ENCODE results near the gene HP1BP3.
"Not testable (repeated sequence)": the region's sequence is repeated elsewhere in the genome, so short reads cannot be mapped to it uniquely, and the experiment has no call there.

HP1BP3 gene

DNA sequence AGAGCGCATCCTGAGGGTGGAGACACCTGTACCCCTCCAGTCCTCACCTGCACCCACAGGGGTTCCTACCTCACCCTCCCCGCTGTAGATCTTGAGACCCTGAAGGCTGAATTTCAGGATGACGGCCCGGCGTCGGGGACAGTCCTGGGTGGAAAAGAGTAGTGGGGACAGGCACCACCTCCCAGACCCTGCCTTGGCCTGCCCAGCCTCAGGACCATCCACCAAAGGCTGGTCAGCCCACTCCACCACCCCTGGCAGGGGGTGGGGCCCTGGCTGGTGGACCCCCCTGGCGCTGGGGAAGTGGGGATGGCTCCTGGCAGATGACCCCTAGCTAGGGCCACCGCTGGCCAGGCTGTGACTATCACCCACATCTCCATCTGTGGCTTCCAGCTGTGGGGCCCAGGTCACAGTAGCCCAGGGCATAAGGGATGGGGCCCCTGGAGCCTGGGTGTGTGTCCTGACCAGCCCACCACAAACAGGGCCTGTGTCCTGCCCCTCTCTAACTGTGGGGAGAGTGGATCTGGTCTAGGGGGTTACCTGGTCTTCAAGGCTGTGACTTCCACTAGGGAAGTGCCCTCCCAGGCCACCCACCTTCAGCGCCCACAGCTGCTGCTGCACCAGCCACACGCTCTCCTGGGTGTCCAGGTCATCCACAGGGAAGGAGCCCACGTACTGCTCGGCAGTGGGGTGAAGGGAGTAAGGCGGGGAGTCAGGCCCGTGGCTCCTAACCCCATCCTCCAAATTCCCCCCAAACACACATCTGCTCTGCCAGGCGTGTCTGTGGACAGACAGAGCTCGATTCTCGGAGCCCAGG, 60.0 kb downstream of the HP1BP3 start:
- no peak for DNase-seq (ENCODE audit: low spot score)

DNA sequence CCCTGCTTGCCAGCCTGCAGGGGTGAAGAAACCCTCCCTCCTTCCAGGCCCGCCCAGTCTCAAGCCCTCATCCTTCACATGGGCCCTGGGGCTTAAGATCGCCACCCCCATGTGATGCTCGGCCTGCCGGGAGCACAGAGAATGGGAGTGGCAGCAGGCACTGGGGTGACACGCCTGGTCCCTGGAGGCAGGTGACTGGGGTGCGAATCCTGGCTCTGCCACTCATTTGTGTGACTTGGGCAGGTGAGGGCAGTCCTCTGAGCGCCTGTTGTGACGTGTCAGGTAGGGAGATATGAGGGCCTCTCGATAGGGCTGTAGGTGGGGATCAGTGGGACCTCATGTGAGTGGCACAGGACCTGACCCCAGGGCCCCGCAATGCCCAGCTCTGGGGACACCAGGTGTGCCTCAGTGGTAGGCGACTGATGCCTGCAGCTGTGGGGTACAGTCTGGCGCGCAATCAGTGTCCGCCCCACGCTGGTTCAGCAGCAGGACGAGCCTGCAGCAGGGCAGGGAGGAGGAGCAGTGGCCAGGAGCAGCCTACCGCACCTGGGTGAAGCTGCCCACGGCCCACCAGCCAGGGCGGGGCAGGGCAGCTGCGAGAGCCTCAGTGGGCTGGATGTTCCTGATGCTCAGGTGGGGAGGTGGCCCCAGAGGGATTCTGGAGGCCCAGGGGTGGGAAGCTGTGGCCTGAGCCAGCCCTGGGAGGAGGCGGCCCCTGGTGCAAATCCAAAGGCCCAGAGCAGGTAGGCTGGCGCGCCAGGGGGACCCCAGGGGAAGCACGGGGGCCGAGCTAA, 60.8 kb downstream of the HP1BP3 start:
- DNase-seq (ENCODE audit: low spot score), result no peak

DNA sequence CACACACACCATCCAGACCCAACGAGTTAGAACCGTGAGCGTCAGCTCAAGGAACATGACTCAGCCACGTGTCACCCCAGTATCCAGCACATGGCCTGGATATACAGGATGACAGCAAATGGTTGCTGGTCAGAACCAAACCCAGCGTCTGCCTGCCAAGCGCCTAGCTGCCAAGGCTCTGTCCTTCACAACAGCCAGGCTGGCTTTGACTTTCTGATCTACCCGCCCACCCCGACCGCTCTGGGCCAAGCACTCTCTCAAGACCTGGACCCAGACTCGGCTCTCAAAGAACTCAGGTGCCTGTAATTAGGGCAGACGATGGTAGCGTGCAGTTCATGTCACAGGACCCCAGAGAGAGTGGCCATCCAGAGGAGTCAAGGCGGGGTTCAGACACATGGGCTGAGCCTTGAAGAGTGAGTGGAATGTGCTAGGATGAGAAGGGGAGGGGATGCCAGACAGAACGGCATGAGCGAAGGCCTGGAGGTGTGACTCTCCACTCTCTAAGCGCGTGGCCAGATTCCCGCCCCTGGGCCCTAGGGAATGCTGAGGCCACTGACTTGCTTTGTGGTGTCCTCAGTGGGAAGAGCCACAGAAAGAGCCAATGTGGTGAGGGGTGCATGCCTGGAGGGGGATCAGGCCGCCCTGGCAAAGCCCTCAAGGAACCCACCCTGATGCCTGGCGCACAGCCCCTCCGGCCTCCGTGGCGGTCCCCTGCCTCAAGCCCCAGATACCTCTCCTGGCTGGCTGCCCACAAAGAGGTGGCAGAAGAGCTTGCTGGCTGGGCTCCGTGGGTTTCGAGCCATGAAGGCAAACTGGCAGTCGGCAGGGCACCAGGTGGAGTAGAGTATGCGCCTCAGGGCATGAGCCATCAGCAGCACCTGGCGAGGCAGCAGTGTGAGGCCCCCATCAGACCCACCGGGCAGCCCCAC, 61.7 kb downstream of the HP1BP3 start:
- DNase-seq (ENCODE audit: low spot score), result no peak

DNA sequence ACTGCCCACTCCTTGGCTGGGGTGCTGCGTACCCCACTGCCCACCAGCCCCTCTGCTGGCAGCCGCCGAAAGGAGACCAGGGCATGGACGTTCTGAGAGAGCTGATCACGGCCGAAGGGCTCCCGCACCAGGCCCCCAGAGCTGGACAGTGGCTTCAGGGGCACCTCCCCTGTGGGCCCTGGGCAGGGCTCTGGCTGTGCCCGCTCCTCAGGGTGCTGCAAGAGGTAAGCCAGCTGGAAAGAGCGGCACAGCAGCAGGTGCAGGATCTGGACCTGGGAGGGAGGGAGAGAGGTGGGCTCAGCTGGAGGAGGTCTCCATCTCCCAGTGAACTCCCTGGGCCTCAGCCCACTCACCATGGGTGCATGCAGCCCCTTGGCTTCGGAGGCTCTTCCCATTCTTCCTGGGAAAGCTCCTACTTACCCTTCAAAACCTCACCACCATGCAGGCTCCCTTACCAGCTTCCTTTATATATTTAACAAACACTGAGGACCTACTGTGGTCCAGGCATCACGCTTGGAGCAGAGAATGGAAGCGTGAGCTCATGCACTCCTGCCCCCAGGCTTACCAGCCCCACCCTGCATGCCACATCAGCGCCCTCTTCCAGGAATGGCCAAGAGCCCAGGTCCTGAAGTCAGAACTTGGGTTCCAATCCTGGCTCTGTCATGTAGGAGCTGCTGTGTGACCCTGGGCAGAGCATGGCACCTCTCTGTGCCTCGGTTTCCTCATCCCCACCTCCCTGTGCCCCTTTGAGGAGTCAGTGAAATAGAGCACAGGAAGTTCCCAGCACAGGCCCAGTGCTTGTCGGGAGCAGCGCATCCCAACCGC, 62.5 kb downstream of the HP1BP3 start:
- no peak for DNase-seq (ENCODE audit: low spot score)

DNA sequence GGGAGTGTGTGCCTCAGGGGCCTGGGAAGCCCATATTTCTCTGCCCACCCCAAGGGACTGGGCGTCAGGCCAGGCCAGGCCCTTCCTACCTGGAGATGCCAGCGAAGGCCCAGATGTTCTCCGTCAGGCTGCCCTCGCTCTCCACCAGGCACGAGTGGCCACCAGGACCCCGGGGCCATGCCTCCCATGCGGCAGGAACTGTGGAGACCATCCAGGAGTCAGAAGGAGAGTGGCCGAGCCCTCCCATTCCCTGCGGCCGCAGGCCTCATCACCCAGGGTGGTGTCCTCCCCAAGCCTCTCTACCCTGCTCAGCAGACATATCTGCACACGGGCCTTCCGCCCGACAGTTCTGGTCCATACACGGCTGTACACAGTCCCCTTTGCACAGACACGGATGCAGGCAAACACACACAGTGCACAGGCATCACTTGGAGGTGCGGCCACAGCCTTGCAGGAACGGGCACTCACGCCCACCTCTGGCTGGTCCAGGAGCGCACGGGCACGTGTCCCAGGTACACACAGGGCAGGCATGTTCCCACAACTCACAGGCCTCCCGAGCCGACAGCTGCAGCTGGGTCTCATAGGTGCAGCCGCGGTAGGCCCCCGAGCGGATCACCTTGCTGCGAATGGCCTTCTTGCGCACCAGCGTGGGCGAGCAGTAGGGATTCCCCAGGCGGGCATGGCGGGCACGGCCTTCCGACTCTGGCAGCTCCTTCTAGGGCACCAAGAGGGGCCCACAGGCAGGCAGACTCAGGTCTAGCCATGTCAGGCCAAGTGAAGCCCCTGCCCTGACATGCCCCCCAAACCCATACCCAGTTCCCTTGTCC, 63.4 kb downstream of the HP1BP3 start:
- no peak for DNase-seq (ENCODE audit: low spot score)

DNA sequence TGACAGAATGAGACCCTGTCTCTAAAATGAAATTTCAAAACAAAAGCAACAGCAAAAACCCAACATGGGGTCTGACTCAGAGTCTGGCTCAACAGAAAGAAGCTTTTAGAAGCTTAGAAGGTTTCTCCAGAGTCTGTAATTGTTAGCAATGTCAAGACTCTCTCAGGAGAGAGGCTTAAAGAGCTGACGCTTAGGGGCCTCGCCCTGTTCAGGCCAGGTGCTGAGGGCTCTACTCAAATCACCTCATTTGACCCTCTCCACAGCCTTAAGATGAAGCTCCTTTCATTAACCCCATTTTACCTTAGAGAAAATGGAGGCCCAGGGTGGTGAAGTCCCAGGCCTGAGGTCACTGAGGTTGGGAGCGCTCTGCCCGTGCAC, 64.0 kb downstream of the HP1BP3 start:
- DNase-seq (ENCODE audit: low spot score), result no peak

DNA sequence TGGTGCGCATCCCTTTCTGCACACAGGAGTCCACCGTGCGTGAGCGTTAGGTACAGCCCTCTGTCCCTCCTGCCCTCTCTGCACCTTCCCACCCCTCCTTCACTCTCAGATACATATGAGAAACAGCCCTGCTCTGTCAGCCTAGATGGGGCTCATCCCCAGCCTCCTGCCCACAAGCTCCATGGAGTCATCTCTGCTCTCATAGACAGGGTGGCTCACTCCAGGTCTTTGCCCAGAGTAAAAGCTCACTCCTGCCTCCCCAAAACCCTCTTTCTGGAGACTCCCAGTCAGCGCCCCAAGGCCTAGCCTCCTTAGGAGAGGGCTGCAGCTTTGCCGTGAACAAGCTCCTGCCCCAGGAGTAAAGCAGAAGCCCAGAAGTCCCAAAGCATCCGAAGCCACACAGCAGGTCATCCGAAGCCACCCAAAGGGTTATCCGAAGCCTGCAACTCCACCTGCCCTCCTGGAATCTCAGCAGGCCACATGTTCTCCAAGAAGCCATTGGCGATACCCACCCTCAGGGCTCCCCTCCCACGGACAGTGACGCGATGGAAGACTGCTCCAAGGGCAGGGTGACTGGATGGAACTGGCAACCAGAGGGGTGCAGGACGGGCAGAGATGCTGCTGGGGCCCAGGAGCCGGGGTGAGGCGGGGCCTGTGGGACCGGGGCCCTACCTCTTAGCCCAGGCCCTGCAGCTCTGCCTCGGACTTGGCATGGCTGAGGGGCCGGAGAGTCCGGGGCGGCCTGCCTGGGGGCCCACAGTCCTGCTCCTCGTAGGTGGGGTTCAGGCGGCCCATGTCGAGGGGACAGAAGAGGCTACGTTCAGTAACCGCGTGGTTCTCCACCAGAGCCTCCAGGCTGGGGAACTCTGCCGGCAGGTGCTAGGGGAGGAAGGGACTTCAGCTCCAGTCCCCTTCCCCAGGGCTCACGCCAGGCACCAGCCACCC, 65.7 kb downstream of the HP1BP3 start:
- DNase-seq (ENCODE audit: low spot score), result no peak

DNA sequence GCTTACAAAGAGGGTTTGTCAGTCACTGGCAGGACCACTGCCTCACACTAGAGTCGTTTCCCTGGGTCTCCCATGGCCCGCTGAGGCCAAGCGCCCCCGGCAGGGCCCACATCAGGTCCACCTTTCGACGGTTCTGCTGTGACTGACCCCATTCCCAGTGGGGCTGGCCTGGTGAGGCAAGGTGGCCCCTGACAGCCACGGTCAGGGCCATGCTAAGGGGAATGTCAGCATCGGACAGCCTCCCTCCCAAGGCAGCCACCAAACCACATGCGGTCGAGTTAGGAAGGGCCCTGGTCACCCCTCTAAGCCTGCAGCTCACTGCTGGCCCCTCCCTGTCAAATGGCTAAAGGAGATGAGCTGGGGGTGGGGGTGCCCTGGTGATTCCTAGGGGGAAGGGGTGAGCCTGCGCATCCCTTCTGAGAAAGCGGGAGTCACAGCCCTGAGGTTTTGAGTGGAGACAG, 66.4 kb downstream of the HP1BP3 start:
- no peak for DNase-seq (ENCODE audit: low spot score)

DNA sequence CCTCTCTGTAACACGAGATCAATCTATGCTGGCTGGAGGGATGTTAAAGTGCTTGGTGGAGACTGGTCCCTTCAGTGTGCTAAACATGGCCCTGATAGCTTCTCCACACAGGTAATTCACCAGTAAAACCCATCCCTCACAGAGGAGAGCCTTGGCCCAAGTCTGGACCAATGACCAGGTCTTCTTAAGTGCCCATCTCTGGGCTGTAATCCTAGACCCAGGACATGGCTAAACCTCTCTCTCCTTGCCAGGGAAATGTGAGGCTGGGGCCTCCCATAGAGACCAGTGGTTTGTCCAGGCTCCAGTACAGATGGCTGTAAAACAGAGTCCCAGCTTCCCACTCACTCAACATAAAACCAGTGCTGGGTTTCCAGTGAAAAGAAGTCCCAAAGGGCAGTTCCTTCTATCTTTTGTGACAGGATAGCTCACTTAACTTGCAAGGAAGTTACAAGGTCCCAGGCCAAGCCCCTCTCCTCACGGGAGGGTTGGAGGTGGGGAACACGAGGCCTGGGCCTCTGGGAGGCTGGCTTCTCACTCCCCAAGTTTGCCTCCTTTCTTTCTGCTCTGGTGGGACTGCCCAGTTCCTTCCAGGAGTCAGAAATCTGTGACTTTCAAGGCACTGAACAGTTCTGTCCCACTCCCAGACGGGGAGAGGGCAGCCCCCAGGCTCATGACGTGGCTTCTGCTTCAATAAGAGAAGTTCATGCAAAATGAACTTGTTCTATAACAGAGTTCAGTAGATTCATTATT, 67.1 kb downstream of the HP1BP3 start:
- no peak for DNase-seq (ENCODE audit: low spot score)

DNA sequence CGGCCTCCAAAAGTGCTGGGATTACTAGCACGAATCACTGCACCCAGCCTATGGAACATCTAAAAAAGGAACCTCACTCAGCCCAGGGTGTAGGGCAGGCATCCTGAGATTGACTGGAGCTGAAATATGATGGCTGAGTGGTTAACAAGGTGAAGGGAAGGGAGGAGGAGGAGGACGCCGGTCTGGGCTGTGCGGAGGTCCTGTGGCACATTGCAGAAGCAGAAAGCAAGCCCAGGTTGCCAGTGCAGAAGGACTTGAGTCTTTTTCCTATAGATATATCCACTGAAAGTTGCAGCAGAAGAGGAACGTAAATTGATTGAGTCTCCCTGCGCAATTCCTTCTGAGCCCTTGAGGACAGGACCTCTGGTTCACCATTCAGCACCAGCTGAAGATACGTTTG, 67.8 kb downstream of the HP1BP3 start:
- DNase-seq (ENCODE audit: low spot score), result no peak

DNA sequence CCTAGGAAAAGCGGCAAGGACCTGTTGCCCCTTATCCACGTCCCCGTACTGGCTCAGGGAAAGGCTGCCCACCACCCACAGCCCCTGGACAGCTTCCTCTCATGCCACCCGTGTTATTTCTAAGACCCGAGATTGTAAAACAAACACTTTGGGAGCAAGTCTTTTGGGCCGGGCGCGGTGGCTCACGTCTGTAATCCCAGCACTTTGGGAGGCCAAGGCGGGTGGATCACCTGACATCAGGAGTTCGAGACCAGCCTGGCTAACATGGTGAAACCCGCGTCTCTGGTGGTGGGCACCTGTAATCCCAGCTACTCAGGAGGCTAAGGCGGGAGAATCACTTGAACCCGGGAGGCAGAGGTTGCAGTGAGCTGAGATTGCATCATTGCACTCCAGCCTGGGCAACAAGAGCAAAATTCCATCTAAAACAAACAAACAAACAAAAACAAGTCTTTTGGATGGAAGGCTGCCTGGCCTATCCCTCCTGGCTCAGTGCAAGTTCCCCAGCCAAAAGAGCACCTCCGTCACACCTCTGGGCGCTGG, 68.7 kb downstream of the HP1BP3 start:
- not testable (repeated sequence) for DNase-seq (ENCODE audit: low spot score)

DNA sequence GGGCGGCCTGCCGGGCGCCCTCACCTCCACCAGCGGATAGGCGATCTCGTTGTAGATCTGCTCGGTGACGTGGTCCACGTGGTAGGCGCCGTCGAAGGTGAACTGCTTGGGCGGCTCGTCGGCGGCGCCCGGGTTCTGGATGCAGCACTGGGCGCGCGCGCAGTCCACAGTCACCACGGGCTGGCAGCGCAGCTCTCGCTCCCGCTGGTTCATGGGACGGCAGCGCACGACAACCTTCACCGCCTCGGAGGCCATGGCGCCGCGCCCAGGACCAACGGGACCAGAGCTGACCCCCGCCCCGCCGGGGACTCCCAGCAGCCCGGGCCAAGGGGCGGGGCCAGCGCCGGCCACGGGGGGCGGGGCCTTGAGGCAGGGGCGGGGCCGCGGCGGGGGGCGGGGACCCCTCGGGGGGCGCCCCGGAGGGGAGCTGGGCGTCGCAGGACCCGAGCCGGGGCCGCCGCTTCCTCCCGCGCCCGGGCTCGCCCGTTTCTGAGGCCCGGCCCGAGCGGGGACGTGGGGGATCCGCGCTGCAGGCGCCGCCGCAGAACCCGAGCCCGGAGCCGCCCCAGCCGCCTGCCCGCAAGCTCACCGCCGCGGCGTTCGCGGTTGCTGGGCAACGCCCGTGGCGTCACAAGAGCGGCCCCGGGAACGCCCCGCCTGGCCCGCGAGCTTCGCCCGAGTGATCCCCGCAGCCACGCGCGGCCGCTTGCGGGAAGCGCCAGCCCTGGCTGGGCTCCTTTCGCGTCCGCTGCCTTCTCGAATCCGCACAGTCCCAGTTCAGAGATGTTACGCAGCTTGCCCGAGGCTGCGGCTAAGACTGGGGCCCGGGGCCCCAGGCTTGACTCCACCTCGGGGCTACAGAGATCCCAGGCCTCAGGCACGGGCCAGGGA, 69.4 kb downstream of the HP1BP3 start, which contains the start of gene KIF17:
TSS of gene KIF17 (minus strand) at position 556 of the 891 bp plus-strand sequence. CDS start at position 255, 301 bp downstream.
- DNase-seq (ENCODE audit: low spot score), result peak; percentile 82

DNA sequence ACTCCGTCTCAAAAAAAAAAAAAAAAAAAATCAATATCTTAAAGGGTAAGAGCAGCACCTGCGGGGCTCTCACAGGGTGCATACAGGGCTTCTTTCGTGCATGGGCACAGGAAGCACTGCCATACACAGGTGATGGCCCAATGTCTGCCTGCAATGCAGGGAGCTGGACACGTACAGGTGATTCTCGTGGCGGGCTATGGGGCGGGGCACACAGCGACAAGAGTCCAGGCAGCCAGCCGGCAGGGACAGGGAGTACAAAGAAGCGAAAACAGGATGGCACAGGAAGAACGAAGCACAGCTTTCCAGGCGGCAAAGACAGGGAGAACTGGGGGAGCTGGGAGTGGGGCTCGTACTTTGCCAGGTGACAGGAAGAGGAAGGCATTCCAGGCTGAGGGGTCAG, 70.9 kb downstream of the HP1BP3 start:
- no peak for DNase-seq (ENCODE audit: low spot score)

DNA sequence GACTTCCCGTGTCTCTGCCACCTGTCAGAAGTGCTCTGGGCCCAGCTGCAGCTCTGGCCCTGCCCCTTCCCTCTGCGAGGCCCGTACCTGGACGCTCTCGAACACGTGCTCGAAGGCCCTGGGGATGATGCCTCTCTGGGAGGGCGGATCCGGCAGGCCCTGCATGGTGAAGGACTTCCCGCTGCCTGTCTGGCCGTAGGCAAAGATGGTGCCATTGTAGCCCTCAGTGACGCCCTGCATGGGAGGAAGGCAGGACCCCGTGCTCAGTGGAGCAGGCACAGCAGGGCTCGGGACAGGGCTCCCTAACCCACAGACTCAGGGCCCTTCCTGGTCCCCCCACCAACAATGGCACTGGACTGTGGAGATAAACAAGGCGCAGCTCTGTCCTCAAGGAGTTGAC, 71.7 kb downstream of the HP1BP3 start:
- DNase-seq (ENCODE audit: low spot score), result no peak

DNA sequence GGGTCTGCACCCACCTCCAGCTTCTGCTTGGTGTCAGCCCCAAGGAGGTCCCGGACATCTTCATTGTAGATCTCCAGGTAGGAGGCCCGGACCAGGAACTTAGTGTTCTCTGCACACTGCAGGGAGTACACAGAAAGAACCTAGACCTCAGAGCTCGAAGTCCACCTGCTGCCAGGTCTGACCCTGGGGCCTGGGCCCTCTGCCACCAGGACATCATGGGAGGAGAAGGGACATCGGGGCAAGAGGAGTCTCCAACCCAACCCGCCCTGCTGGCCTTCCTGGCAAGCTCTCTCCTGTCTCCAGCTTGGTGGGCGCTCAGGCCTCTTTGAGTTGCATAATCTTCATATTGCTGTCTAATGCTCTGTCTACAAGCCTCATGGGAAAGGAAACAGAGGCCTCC, 73.7 kb downstream of the HP1BP3 start:
- no peak for DNase-seq (ENCODE audit: low spot score)

DNA sequence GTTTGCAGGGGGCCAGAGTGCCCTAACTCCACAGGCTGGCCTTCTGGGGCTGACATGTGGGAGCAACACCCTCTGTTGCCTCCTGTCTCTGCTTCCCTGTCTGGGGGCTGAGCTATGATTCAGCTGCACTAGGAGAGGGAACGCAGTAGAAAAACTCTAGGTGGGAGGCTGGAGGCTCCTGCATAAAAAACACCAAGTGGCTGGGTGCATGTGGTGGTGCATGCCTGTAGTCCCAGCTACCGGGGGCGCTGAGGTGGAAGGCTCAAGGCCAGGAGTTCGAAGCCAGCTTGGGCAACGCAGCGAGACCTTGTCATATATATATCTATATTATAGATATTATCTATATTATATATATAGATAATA, 74.9 kb downstream of the HP1BP3 start:
- no peak for DNase-seq (ENCODE audit: low spot score)

All from germinal center (tissue), 1 donor.